ENCODE measurements around the gene LDLRAD3.

The LDLRAD3 gene

DNA sequence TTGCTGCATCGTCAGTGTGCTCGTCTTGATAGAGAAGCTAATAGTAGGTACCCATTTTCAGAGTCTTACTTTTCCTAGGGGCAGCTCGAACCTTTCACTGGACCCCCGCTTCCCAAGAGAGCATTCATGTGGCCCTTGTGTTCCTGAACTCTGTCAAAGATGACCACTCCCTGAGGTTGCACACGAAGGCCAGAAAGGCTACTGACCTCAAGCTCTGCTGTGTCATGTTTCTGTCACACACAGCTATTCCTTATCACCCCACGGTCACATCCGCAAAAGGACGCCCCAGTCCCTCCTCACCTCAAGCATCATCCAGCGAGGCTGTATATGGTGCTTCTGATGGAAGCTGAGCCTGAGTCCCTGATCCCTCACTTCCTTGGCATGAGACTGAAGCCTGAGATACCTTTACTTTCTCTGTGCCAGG lies 171.5 kb downstream of the LDLRAD3 start:
- no peak overlapping the region for H3K4me3 ChIP-seq (ENCODE audit: low read length)
- TF ChIP-seq, protein P1, sequence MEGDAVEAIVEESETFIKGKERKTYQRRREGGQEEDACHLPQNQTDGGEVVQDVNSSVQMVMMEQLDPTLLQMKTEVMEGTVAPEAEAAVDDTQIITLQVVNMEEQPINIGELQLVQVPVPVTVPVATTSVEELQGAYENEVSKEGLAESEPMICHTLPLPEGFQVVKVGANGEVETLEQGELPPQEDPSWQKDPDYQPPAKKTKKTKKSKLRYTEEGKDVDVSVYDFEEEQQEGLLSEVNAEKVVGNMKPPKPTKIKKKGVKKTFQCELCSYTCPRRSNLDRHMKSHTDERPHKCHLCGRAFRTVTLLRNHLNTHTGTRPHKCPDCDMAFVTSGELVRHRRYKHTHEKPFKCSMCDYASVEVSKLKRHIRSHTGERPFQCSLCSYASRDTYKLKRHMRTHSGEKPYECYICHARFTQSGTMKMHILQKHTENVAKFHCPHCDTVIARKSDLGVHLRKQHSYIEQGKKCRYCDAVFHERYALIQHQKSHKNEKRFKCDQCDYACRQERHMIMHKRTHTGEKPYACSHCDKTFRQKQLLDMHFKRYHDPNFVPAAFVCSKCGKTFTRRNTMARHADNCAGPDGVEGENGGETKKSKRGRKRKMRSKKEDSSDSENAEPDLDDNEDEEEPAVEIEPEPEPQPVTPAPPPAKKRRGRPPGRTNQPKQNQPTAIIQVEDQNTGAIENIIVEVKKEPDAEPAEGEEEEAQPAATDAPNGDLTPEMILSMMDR (IDR thresholded peaks at IDR 0.05; ENCODE audit: insufficient read depth, low read depth, low read length, missing control alignments) = no peak
- DNase-seq (ENCODE audit: low read depth) = no peak

DNA sequence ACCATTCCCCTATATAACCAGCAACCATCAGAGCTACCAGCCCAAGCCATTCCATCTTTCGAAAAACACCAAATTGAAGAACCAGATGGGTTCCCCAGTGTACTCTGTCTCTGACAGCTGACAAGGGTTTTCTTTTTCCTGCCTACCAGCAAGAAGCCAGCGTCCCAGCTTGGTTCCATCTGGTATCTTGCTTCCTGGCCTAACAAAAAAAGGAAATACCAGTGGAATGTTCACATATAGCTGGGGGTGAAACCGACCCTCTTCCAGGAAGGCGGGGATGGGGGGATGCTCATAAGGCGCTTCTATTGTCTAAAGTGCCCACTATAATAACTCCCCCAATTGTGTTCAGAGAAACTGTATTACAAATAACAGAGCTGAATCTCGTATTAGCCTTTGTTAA lies 172.3 kb downstream of the LDLRAD3 start:
- H3K4me3 ChIP-seq (ENCODE audit: low read length) = no peak overlapping the region
- TF ChIP-seq, protein P1 (IDR thresholded peaks at IDR 0.05; ENCODE audit: insufficient read depth, low read depth, low read length, missing control alignments) = no peak
- no peak for DNase-seq (ENCODE audit: low read depth)

DNA sequence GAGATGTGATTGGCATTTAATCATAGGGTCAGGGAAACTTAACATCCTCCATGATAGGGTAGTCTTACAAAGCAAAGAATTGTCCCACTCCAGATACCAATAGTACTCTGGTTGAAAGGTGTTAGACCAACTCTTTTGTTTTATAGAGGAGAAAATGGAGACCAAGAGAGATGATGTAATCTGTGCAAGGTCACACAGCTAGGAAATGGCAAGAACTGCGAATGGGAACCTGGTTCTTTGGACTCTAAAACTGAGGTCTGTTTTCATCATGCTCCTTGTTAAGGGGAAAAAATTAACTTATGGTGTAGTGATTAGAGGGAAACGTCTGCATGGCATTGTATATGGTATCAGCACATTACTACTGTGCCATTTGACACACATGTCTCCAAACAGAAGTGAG lies 174.2 kb downstream of the LDLRAD3 start:
- no peak for DNase-seq (ENCODE audit: low read depth)
- no peak overlapping the region for H3K4me3 ChIP-seq (ENCODE audit: low read length)
- TF ChIP-seq, protein P1 (IDR thresholded peaks at IDR 0.05; ENCODE audit: insufficient read depth, low read depth, low read length, missing control alignments) = no peak

DNA sequence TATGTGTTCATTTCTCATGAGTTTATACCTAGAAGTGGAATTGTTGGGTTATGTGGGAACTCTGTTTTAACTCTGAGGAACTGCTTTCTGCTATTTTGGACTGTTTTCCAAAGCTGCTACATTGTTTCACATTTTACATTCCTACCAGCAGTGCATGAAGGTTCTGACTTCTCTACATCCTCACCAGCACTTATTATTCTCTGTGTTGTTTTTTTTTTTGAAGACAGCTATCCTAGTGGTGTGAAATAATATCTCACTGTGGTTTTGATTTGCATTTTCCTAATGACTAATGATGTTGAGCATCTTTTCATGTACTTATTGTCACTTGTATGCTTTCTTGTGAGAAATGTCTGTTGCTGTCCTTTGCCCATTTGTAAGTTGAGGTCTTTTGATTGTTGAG lies 175.4 kb downstream of the LDLRAD3 start:
- DNase-seq (ENCODE audit: low read depth) = no peak
- TF ChIP-seq, protein P1 (IDR thresholded peaks at IDR 0.05; ENCODE audit: insufficient read depth, low read depth, low read length, missing control alignments) = no peak
- no peak overlapping the region for H3K4me3 ChIP-seq (ENCODE audit: low read length)

DNA sequence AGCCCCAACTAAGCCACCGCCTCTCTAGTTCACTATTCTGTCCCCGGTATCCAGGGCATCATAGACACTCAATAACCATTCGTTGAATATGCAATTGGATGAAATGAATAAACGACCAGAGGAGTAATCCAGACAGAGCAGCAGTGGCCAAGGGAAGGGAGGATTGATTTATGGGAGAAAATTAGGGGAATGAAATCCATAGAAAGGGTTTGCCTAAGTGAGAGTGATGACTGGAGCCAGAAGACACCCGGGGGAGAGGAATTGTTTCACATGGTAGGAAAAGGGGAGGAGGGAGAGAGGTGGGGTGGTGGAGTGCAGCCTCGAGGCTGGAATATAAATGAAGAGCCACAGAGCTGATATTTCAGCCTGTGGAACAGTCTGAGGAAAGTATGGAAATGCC lies 177.2 kb downstream of the LDLRAD3 start:
- H3K4me3 ChIP-seq (ENCODE audit: low read length) = no peak overlapping the region
- TF ChIP-seq, protein P1 (IDR thresholded peaks at IDR 0.05; ENCODE audit: insufficient read depth, low read depth, low read length, missing control alignments) = no peak
- no peak for DNase-seq (ENCODE audit: low read depth)

DNA sequence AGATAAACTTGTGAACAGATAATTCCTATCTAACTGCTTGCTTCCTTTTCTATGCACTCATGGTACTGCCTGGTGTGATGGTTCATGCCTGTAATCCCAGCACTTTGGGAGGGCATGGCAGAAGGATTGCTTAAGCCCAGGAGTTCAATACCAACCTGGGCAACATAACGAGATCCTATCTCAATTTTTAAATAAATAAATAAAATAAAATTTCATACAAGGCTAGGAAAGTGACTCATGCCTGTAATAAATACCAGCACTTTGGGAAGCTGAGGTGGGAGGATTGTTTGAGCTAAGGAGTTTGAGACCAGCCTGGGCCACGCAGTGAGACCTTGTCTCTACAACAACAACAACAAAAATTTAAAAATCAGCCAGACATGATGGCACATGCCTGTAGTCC lies 178.8 kb downstream of the LDLRAD3 start:
- no peak for DNase-seq (ENCODE audit: low read depth)
- H3K4me3 ChIP-seq (ENCODE audit: low read length) = no peak overlapping the region
- TF ChIP-seq, protein P1 (IDR thresholded peaks at IDR 0.05; ENCODE audit: insufficient read depth, low read depth, low read length, missing control alignments) = no peak

DNA sequence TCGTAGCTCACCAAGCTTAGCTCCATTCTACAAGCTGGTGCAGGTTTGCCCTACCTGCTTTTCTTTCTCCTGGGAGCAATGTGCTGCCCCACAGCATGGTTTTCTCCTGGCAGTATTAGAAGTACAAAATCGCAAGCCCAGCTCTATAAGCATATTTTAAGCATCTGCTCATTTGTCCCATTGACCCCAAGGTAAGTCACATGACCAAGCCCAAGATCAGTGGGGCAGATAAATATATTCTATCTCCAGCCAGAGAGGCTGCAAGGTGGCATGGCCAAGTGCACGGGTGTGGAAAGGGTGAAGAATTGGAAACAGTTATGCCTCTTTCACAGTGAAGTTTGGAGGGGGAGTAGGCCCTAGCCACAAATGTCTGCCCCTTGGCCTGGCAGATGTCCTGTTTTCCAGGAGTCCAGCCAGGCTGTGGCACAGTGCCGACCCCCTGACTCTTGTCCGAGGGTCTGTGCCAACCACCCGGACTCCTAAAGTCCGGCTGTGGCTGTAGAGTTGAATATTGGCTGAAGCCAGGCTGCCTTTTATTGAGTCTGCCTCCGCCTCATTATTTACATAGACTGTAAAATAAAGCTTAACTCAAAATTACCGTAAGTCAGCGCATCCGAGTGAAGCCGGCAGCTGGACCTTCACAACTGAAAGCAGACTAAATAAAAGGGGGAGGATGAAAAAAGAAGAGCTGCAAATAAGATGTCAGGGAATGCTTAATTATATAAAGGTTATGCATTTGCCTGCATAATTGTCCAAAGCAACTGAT lies 179.7 kb downstream of the LDLRAD3 start:
- H3K4me3 ChIP-seq (ENCODE audit: low read length) = no peak overlapping the region
- no peak for DNase-seq (ENCODE audit: low read depth)
- TF ChIP-seq, protein P1 (IDR thresholded peaks at IDR 0.05; ENCODE audit: insufficient read depth, low read depth, low read length, missing control alignments) = no peak
